ENCODE results near the gene PRDM16. TPM values are rescaled to one million over a fixed set of nuclear protein-coding genes. Genes with fewer than 3 reads are reported as not detected.

PRDM16 gene
- total and polyA plus RNA-seq, 2 of the 13 experiments (the other 11 are each of a cell fraction or from before 2014, with no cell fraction given) = 0.15 to 0.81 TPM

- no peak for TF ChIP-seq ZNF530 (CRISPR knock-in tag; IDR thresholded peaks at IDR 0.05; ENCODE audit: low read depth)
These were observed 369.7 kb downstream of the PRDM16 start (continued) for GRCh38 chr1:3438661-3439180.

- Histone ChIP-seq H3K36me3 (replicated peaks in 1 of 2; ENCODE audit: control insufficient read depth in 1 of 2, insufficient read depth in 2 of 2, low read length in 2 of 2) (no peaks in the 10 kb centered on the region), H3K4me3 (replicated peaks in 1 of 3; ENCODE audit: insufficient read depth in 1 of 3, low read depth in 2 of 3, low read length in 3 of 3) (no peak overlapping the region), H3K4me2 (ENCODE audit: low read depth, low read length) (no peak overlapping the region), H4K20me1 (ENCODE audit: insufficient read depth, low read length) (no peaks in the 10 kb centered on the region), H3K9ac (ENCODE audit: insufficient read depth, low read depth, low read length) (no peak overlapping the region), H3K27ac (ENCODE audit: extremely low read length, insufficient read depth, low read length) (no peak overlapping the region), H3K79me2 (ENCODE audit: insufficient read depth, low read length) (no peaks in the 10 kb centered on the region), H2AFZ (ENCODE audit: low read length) (no peak overlapping the region), H3K9me3 (ENCODE audit: low read length) (no peaks in the 10 kb centered on the region), H3K27me3 (ENCODE audit: control insufficient read depth in 1 of 2, insufficient read depth in 2 of 2, low read length in 2 of 2) (peaks cover 3 to 25% of the 10 kb centered on the region in 2 experiments; a peak in 3 of 5 replicates), H3K4me1 (ENCODE audit: insufficient read depth, low read length) (peaks cover 56% of the 10 kb centered on the region)
- POLR2A ChIA-PET = no interaction called here
- no TSS peak for BruUV-seq (replicated peaks)
- FAIRE-seq (no peak), DNase-seq (ENCODE audit: low spot score) (no peak), ATAC-seq (no peak; the same call in 2 of the 3 replicates)
- intact Hi-C loops (cut with micrococcal nuclease; ENCODE audit: unreplicated experiment) (no loop called here), in situ Hi-C loops (cut with HindIII; ENCODE audit: extremely low pct_ligation_motif_present, low pct_unique_long_range_greater_than_20kb) (loop anchor here (5.0 kb wide), 1 partner anchor 43 kb away; no protein-coding TSS in a partner anchor)
- TF ChIP-seq PAF1 (CRISPR knock-in tag; IDR thresholded peaks at IDR 0.05) = no peak
- no peak for TF ChIP-seq ZNF615 (CRISPR knock-in tag; IDR thresholded peaks at IDR 0.05; ENCODE audit: borderline replicate concordance)
- TF ChIP-seq ZBTB42 (CRISPR knock-in tag; IDR thresholded peaks at IDR 0.05) = no peak
- no peak for TF ChIP-seq ZNF136 (CRISPR knock-in tag; IDR thresholded peaks at IDR 0.05; ENCODE audit: low read depth)
- TF ChIP-seq CAMTA2 (CRISPR knock-in tag; IDR thresholded peaks at IDR 0.05; ENCODE audit: borderline replicate concordance) = no peak
- TF ChIP-seq RBAK (CRISPR knock-in tag; IDR thresholded peaks at IDR 0.05) = no peak
- no peak for TF ChIP-seq ZNF784 (CRISPR knock-in tag; IDR thresholded peaks at IDR 0.05; ENCODE audit: borderline replicate concordance)
- WGBS (ENCODE audit: low lambda C conversion rate) = 72% methylated on average over 21 of the region's 27 CpGs
- CTCF ChIA-PET (ENCODE audit: low intra/inter-chr PET ratio, low total read pairs) = no interaction called here
These were observed 370.6 kb downstream of the PRDM16 start for GRCh38 chr1:3439346-3440299.
